ENCODE data around the gene STH.

Gene STH

DNA sequence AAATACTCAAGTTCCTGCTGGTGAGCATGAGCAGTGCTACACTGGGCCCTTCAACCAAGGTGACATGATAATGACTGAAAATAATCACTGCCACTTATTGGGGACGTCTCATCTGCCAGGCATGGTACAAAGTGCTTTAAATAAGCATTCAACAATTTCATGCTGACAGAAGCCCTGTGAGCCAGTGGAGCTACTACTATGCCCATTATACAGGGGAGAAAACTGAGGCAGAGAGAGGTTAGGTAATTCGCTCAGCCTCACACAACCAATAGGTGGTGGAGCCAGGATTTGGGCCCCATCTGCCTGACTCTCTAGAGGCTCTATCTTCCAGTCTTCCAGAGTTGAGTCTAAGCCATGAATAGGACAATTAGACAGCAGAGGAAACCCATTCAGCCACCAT lies 30.3 kb upstream of the STH start:
- no peak for DNase-seq

DNA sequence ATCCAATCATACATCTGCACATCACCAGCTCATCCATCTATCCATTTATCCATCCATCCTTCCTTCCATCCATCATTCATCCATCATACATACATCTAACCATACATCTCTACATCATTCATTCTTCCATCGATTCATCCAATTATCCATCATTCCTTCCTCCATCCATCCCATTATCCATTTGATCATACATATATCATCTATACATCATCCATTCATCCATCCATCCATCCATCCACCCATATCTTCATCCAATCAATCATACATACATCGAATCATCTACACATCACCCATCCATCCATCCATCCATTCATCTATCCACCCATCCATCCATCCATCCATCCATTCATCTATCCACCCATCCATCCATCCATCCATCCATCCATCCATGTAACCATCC lies 29.3 kb upstream of the STH start:
- no peak for DNase-seq

DNA sequence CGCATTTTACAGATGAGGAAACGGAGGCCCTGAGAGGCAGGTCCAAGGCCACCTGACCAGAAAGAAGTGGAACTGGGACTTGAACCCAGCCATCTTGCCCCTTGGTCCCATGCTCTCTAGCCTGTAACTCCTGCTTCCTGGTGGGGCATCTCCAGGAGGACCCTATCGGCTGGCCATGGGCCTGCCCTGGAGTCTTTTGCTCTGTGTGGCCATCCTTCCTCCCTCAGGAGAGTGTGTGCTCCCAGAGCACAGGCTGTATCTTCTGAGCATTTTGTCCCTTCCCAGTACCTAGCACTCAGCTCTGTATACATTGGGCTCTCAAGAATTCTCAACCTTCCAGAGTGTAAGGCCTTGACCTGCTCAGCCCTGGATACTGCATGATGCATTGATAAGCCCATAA lies 28.4 kb upstream of the STH start:
- no peak for DNase-seq

- no peak for DNase-seq
These were observed 27.3 kb upstream of the STH start for GRCh38 chr17:45971698-45972141.

- DNase-seq = no peak
These were observed 26.5 kb upstream of the STH start for GRCh38 chr17:45972531-45972930.

DNA sequence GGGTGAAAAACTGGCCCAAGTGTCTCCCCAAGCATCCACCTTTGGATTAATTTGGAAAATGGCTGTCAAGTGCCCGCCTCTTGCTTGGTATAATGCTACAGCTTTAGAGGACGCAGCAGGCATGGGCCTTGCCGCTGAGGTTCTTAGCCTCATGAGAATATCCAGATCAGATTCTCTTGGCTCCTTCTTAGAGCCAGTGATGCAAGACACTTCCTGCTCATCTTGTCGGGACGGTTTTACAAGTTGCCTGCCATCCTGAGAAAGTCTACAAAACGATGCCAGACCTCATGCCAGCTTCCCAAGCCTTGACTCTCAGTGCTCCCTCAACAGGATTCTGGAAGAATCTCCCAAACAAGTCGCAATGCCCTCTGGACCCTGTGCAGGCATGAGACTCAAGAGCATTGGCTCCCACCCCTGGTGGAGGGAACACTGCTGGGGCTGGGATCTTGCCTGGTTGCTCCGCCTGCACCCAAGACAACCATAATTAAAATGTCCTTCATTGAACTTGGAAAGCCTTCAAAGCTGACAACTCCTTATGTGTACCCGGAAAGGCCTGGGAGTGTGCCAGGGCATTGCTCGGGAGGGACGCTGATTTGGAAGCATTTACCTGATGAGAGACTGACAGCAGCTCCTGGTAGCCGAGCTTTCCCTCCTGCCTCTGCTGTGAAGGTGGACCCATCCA lies 25.8 kb upstream of the STH start:
- no peak for DNase-seq

DNA sequence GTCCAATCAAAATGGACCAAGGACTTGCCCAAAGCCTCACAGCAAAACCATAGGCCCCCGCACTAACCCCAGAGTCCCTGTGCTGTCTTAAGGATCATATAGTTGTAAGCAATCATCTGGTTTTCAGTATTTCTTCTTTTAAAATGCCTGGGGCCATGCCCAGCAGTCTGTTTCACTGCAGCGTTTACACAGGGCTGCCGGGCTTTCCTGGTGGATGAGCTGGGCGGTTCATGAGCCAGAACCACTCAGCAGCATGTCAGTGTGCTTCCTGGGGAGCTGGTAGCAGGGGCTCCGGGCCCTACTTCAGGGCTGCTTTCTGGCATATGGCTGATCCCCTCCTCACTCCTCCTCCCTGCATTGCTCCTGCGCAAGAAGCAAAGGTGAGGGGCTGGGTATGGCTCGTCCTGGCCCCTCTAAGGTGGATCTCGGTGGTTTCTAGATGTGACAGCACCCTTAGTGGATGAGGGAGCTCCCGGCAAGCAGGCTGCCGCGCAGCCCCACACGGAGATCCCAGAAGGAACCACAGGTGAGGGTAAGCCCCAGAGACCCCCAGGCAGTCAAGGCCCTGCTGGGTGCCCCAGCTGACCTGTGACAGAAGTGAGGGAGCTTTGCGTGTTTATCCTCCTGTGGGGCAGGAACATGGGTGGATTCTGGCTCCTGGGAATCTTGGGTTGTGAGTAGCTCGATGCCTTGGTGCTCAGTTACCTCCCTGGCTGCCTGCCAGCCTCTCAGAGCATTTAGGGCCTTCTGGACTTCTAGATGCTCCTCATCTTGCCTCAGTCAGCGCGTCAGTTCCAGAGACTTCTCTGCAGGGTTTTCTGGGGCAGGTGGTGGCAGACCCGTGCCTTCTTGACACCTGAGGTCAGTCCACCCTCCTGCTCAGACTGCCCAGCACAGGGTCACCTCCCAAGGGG lies 24.8 kb upstream of the STH start:
- DNase-seq = no peak

GRCh38 chr17:45974916-45975630 lies 24.0 kb upstream of the STH start:
- DNase-seq = no peak

- DNase-seq = no peak
These were observed 23.3 kb upstream of the STH start for GRCh38 chr17:45975640-45976295.

DNA sequence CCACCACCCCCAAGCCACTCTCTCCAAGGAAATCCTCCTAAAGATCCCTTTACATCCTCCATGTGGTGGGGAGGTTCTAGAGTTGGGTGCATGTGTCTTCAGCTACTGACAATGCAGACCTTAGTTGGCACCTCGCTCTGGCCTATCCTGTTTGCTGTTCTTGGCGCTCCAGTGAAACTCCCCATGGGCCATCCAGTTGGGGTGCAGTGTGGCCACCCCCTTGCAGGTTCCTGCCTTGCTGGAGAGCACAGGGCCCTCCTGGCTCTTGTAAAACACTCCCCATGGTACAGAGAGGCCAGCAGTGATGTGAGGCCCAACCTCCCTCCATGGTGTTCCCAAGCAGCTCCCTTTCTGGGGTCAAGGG lies 22.7 kb upstream of the STH start:
- DNase-seq = no peak

- DNase-seq = peak; percentile 10
These were observed 22.1 kb upstream of the STH start for GRCh38 chr17:45976755-45977505.

- DNase-seq = no peak
These were observed 21.6 kb upstream of the STH start for GRCh38 chr17:45977506-45977824.

DNA sequence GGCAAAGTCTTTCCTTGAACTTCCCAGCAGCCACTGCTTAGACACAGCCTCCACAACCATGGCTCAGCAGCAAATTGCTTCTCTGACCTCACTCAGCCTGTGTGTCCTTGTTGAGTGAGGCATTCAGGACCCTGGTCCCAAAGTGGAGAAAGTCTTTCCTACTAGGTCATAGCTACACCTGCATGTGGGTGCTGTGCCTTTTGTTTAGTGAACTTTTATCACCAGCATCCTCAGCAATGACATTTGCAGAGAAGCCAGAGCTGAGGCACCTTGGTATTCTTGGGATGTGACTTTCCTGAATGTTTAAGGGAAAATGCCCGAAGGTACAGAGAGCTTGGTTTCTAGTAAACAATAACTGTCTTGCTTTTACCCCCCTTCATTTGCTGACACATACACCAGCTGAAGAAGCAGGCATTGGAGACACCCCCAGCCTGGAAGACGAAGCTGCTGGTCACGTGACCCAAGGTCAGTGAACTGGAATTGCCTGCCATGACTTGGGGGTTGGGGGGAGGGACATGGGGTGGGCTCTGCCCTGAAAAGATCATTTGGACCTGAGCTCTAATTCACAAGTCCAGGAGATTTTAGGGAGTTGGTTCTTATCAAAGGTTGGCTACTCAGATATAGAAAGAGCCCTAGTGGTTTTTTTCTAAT lies 20.9 kb upstream of the STH start:
- DNase-seq = no peak

- no peak for DNase-seq
These were observed 19.9 kb upstream of the STH start for GRCh38 chr17:45979137-45979536.

DNA sequence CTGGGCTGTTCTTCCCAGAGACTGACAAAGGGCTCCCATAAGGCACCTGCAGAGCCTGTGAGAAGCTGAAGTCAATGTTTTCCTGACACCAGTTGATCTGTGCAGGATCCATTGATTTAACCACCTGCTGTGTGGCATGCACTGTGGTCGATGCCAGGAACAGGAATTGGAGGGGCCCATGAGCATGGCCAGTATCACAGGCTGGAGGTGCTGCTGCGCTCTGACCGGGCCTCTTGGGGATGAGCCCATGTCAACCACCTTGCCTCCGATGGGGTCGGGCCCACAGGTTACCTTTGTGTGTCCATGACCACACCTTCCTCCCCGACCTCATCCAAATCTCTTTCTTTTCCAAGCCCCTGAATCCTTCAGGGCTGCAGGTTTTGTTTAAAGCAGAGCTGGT lies 18.2 kb upstream of the STH start:
- DNase-seq = no peak

- DNase-seq = no peak
These were observed 17.7 kb upstream of the STH start for GRCh38 chr17:45981306-45981705.

DNA sequence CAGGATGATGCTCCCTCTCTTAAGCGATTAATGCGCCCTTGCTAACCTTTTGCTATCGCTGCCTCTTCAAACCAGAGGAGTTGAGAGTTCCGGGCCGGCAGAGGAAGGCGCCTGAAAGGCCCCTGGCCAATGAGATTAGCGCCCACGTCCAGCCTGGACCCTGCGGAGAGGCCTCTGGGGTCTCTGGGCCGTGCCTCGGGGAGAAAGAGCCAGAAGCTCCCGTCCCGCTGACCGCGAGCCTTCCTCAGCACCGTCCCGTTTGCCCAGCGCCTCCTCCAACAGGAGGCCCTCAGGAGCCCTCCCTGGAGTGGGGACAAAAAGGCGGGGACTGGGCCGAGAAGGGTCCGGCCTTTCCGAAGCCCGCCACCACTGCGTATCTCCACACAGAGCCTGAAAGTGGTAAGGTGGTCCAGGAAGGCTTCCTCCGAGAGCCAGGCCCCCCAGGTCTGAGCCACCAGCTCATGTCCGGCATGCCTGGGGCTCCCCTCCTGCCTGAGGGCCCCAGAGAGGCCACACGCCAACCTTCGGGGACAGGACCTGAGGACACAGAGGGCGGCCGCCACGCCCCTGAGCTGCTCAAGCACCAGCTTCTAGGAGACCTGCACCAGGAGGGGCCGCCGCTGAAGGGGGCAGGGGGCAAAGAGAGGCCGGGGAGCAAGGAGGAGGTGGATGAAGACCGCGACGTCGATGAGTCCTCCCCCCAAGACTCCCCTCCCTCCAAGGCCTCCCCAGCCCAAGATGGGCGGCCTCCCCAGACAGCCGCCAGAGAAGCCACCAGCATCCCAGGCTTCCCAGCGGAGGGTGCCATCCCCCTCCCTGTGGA lies 16.0 kb upstream of the STH start:
- no peak for DNase-seq

GRCh38 chr17:45983614-45984310 lies 15.3 kb upstream of the STH start:
- no peak for DNase-seq

- DNase-seq = no peak
These were observed 14.7 kb upstream of the STH start for GRCh38 chr17:45984368-45984767.

- no peak for DNase-seq
These were observed 13.6 kb upstream of the STH start for GRCh38 chr17:45985447-45985846.

DNA sequence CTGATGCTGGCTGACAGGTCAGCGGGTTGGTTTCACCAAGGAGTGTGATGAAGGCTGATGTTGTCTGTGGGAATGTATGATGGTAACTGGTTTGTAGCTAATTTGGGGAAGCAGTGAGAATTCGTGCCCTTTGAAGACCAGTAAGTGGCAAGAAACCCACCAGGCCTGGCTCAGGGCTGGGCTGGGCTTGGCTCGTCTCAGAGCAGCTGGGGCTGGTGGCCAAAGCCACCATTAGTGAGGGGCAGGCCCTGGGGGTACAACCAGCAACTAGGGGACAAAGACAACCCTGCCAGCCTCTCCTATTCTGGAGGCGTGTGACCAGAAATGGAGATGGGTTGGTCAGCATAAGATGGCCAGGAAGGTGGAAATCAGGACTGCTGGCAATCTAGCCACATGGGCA lies 13.0 kb upstream of the STH start:
- no peak for DNase-seq
